IMR-90 (cell line): ENCODE measurements around the gene ATXN1. TPM values are rescaled to one million over a fixed set of nuclear protein-coding genes. Genes with fewer than 3 reads are reported as not detected.

Experiments
- ATAC-seq: fragments of 200-7000 bp; cut with Tn5 transposase; 2 replicates; pipeline ENCODE4 v1.9.1; 2020; ENCODE audit warnings: low read depth, mild to moderate bottlenecking, moderate library complexity
- BruUV-seq: library from RNA; stranded (reverse); fragments of 400-500 nt; replicated peaks from 2 replicates; lab custom pipeline; 2021; lab: Mats Ljungman, UMichigan
- CTCF ChIA-PET: fragments of 300-600 bp; formaldehyde crosslinking; extraction: SDS; loops from one replicate; lab custom pipeline; 2021; ENCODE audit warnings: antibody characterized with exemption; lab: Yijun Ruan, JAX
- POLR2A ChIA-PET: fragments of 300-600 bp; sonication (Branson Sonifier 250); formaldehyde crosslinking; loops from one replicate; lab custom pipeline; 2022; ENCODE audit warnings: antibody characterized with exemption; ENCODE audit not compliant: unreplicated experiment; lab: Charles Lee
- DNase-seq: peaks from one replicate; pipeline ENCODE4 v3.0.0; 2013
- H2AFZ ChIP-seq: replicated peaks from 2 replicates; pipeline ENCODE3; 2013; ENCODE audit warnings: low read length, mild to moderate bottlenecking; ENCODE audit not compliant: poor library complexity
- H2AK5ac ChIP-seq: 2 replicates; pipeline ENCODE4 v1.6.1; 2013; ENCODE audit warnings: low read depth, low read length, inconsistent platforms
- H2AK9ac ChIP-seq: replicated peaks from 2 replicates; pipeline ENCODE3; 2013; ENCODE audit warnings: mild to moderate bottlenecking, low read depth, low read length, moderate library complexity; ENCODE audit not compliant: poor library complexity
- H2BK120ac ChIP-seq: 2 replicates; pipeline ENCODE4 v1.6.1; 2013; ENCODE audit warnings: low read depth, low read length, inconsistent platforms
- H2BK15ac ChIP-seq: 3 replicates; pipeline ENCODE4 v1.6.1; 2013; ENCODE audit warnings: low read depth, low read length, inconsistent platforms
- H2BK20ac ChIP-seq: 2 replicates; pipeline ENCODE4 v1.6.1; 2013; ENCODE audit warnings: low read depth, mild to moderate bottlenecking, inconsistent platforms, low read length, moderate library complexity
- H2BK5ac ChIP-seq: 2 replicates; pipeline ENCODE4 v1.6.1; 2013; ENCODE audit warnings: mild to moderate bottlenecking, low read depth, low read length, inconsistent platforms; ENCODE audit not compliant: poor library complexity, severe bottlenecking
- H3K14ac ChIP-seq: replicated peaks from 2 replicates; pipeline ENCODE4 v1.6.1; 2013; ENCODE audit warnings: low read depth, low read length, inconsistent platforms
- H3K18ac ChIP-seq: 2 replicates; pipeline ENCODE4 v1.6.1; 2013; ENCODE audit warnings: low read depth, low read length, control low read depth
- H3K23ac ChIP-seq: 2 replicates; pipeline ENCODE4 v1.6.1; 2013; ENCODE audit warnings: low read depth, low read length, inconsistent platforms
- H3K27ac ChIP-seq: 2 replicates; pipeline ENCODE4 v1.5.1; 2013; ENCODE audit warnings: mild to moderate bottlenecking, control low read depth, low read length; ENCODE audit not compliant: insufficient read depth
- H3K27me3 ChIP-seq: 2 replicates; pipeline ENCODE4 v1.6.1; 2013; ENCODE audit warnings: low read length; ENCODE audit not compliant: control insufficient read depth, insufficient read depth
- H3K36me3 ChIP-seq: 2 replicates; pipeline ENCODE4 v1.6.1; 2013; ENCODE audit warnings: low read length, mixed read lengths; ENCODE audit not compliant: control insufficient read depth, insufficient read depth
- H3K4ac ChIP-seq: 2 replicates; pipeline ENCODE4 v1.6.1; 2013; ENCODE audit warnings: low read depth, low read length, inconsistent platforms
- H3K4me1 ChIP-seq: 2 replicates; pipeline ENCODE4 v1.6.1; 2013; ENCODE audit warnings: low read length, mixed read lengths; ENCODE audit not compliant: control insufficient read depth, insufficient read depth
- H3K4me2 ChIP-seq: 2 replicates; pipeline ENCODE4 v1.6.1; 2013; ENCODE audit warnings: low read depth, mild to moderate bottlenecking, control low read depth, low read length, moderate library complexity
- H3K4me3 ChIP-seq: 2 replicates; pipeline ENCODE4 v1.5.1; 2013; ENCODE audit warnings: low read depth, mild to moderate bottlenecking, control low read depth, low read length, moderate library complexity; ENCODE audit not compliant: insufficient read depth
- H3K56ac ChIP-seq: 2 replicates; pipeline ENCODE4 v1.6.1; 2013; ENCODE audit warnings: low read length, inconsistent platforms; ENCODE audit not compliant: insufficient read depth; ENCODE audit errors: extremely low read depth
- H3K79me1 ChIP-seq, 2 experiments: 2 replicates each; pipeline ENCODE4 v1.6.1; 2013; ENCODE audit warnings: low read length in 2 of 2, inconsistent platforms in 1 of 2, low read depth in 1 of 2
- H3K9ac ChIP-seq: 2 replicates; pipeline ENCODE4 v1.6.1; 2013; ENCODE audit warnings: low read depth, low read length, control low read depth
- H3K9me1 ChIP-seq: 2 replicates; pipeline ENCODE4 v1.6.1; 2013; ENCODE audit warnings: low read length, inconsistent platforms; ENCODE audit not compliant: insufficient read depth
- H3K9me3 ChIP-seq: 2 replicates; pipeline ENCODE4 v1.6.1; 2013; ENCODE audit warnings: low read length; ENCODE audit not compliant: control insufficient read depth, insufficient read depth
- H4K20me1 ChIP-seq: 2 replicates; pipeline ENCODE4 v1.6.1; 2013; ENCODE audit warnings: low read length, inconsistent platforms; ENCODE audit not compliant: insufficient read depth
- H4K5ac ChIP-seq: 2 replicates; pipeline ENCODE4 v1.6.1; 2013; ENCODE audit warnings: mild to moderate bottlenecking, low read depth, low read length, control low read depth
- H4K8ac ChIP-seq, 2 experiments: 2 replicates each; pipeline ENCODE4 v1.6.1; 2013; ENCODE audit warnings: low read depth in 2 of 2, low read length in 2 of 2, control low read depth in 1 of 2, inconsistent platforms in 1 of 2
- H4K91ac ChIP-seq: 2 replicates; pipeline ENCODE4 v1.6.1; 2013; ENCODE audit warnings: low read depth, low read length, inconsistent platforms; ENCODE audit not compliant: insufficient read depth
- CEBPB ChIP-seq: IDR thresholded peaks from 2 replicates; pipeline ENCODE4 v1.6.1; 2012; ENCODE audit warnings: low read depth, low read length, improper control_type of control experiment
- CHD1 ChIP-seq: IDR thresholded peaks from 2 replicates; pipeline ENCODE4 v1.6.1; 2012; ENCODE audit warnings: low read depth, low read length, improper control_type of control experiment
- CTCF ChIP-seq: conservative IDR thresholded peaks from 2 replicates; pipeline ENCODE4 v1.5.1; 2012; ENCODE audit warnings: mild to moderate bottlenecking, low read depth, low read length, improper control_type of control experiment
- ELK1 ChIP-seq: fragments of 150-350 bp; IDR thresholded peaks from 2 replicates; pipeline ENCODE4 v1.6.1; 2016; ENCODE audit warnings: low read depth, mild to moderate bottlenecking, low read length, moderate library complexity, borderline replicate concordance
- FOS ChIP-seq: fragments of 150-350 bp; IDR thresholded peaks from 2 replicates; pipeline ENCODE4 v1.6.1; 2016; ENCODE audit warnings: low read depth, low read length
- MXI1 ChIP-seq: IDR thresholded peaks from 2 replicates; pipeline ENCODE4 v1.6.1; 2012; ENCODE audit warnings: low read depth, mild to moderate bottlenecking, low read length, moderate library complexity, borderline replicate concordance
- NFE2L2 ChIP-seq: fragments of 150-350 bp; IDR thresholded peaks from 2 replicates; pipeline ENCODE4 v1.6.1; 2016; ENCODE audit warnings: low read depth, mild to moderate bottlenecking, low read length
- POLR2A ChIP-seq: IDR thresholded peaks from 2 replicates; pipeline ENCODE4 v1.6.1; 2012; ENCODE audit warnings: mild to moderate bottlenecking, low read depth, low read length
- RAD21 ChIP-seq: IDR thresholded peaks from 2 replicates; pipeline ENCODE4 v1.6.1; 2012; ENCODE audit warnings: low read length, improper control_type of control experiment
- RCOR1 ChIP-seq: IDR thresholded peaks from 2 replicates; pipeline ENCODE4 v1.6.1; 2012; ENCODE audit warnings: mild to moderate bottlenecking, low read length, improper control_type of control experiment; ENCODE audit not compliant: insufficient replicate concordance
- RFX5 ChIP-seq: IDR thresholded peaks from 2 replicates; pipeline ENCODE4 v1.8.0; 2012; ENCODE audit warnings: low read depth, mild to moderate bottlenecking, low read length, moderate library complexity
- SMC3 ChIP-seq: fragments of 150-350 bp; IDR thresholded peaks from 2 replicates; pipeline ENCODE4 v1.6.1; 2016; ENCODE audit warnings: low read depth, mild to moderate bottlenecking, antibody characterized with exemption, low read length, moderate library complexity
- USF2 ChIP-seq: fragments of 150-350 bp; IDR thresholded peaks from 2 replicates; pipeline ENCODE4 v1.6.1; 2017; ENCODE audit warnings: mild to moderate bottlenecking, antibody characterized with exemption, low read length, low read depth
- WGBS, 2 experiments: methylation state at CpG; one replicate each; pipeline versions ENCODE4 v1.1.5 to v1.1.7; 2013; ENCODE audit warnings: missing lambda C conversion rate in 2 of 2; ENCODE audit not compliant: insufficient read length in 1 of 2; ENCODE audit errors: extremely low coverage in 2 of 2; 5-methylcytosine and 5-hydroxymethylcytosine counted together
- dilution Hi-C: fragments of 300-500 bp; cut with HindIII; formaldehyde crosslinking; loops from one replicate; pipeline ENCODE4 v1.14.3; 2018; ENCODE audit warnings: low sequenced_read_pairs; ENCODE audit not compliant: unreplicated experiment
- in situ Hi-C: fragments of 300-500 bp; cut with MboI; formaldehyde crosslinking; loops from 3 replicates; pipeline ENCODE4 v1.14.3; 2019; ENCODE audit warnings: low sequenced_read_pairs, inconsistent platforms, mixed read lengths
- intact Hi-C: fragments of 100-400 bp; cut with micrococcal nuclease; formaldehyde crosslinking; loops from 2 replicates; pipeline ENCODE4 v1.10.0; 2022
- polyA plus RNA-seq, 3 experiments: library from polyadenylated mRNA; depleted of rRNA; stranded (reverse); fragments of >200 nt; gene quantifications; 2 replicates each; pipeline ENCODE4 v1.2.3, GENCODE V29; 2012; ENCODE audit warnings: low replicate concordance in 1 of 3
- total RNA-seq: library from RNA; depleted of rRNA; stranded (reverse); fragments of >200 nt; gene quantifications from 2 replicates; pipeline ENCODE4 v1.2.3, GENCODE V29; 2012

The ATXN1 gene
- total and polyA plus RNA-seq, 2 of the 4 experiments (the other 2 are of a cell fraction) = 7.3 to 11.1 TPM

GRCh38 chr6:16482702-16483314 lies 278.5 kb downstream of the ATXN1 start:
- intact Hi-C loops (no loop called here), in situ Hi-C loops (no loop called here), dilution Hi-C loops (no loop called here)
- Histone ChIP-seq H3K4me2 (no peak overlapping the region), H4K20me1 (no peaks in the 10 kb centered on the region), H3K4me1 (peaks cover under 1% of the 10 kb centered on the region; the same call in 1 of the 2 replicates), H4K8ac (no peak overlapping the region), H3K27me3 (no peaks in the 10 kb centered on the region), H4K91ac (no peak overlapping the region), H3K14ac (no peak overlapping the region), H3K36me3 (peaks cover 25% of the 10 kb centered on the region), H3K9me3 (peaks cover 7% of the 10 kb centered on the region), H4K5ac (no peak overlapping the region), H2AK9ac (no peak overlapping the region), H3K27ac (no peak overlapping the region), H3K56ac (no peak overlapping the region), H3K79me1 (peaks cover 0 to 3% of the 10 kb centered on the region in 2 experiments; a peak in 3 of 4 replicates), H3K18ac (no peak overlapping the region), H2BK120ac (no peak overlapping the region), H2AFZ (no peak overlapping the region), H3K23ac (no peak overlapping the region), H3K9me1 (no peaks in the 10 kb centered on the region), H3K9ac (no peak overlapping the region), H3K4ac (no peak overlapping the region), H2BK15ac (no peak overlapping the region), H2BK20ac (no peak overlapping the region), H2AK5ac (no peak overlapping the region), H3K4me3 (no peak overlapping the region), H2BK5ac (no peak overlapping the region)
- ChIA-PET POLR2A (no interaction called here), CTCF (no interaction called here)
- WGBS, 2 experiments = 60% methylated on average over 1 of the region's 1 CpG; no CpG with 5 or more reads in 1 of the 2 experiments
- no peak for ATAC-seq
- TF ChIP-seq CHD1 = no peak
- TF ChIP-seq CEBPB = no peak
- no peak for TF ChIP-seq NFE2L2
- TF ChIP-seq SMC3 = no peak
- TF ChIP-seq RCOR1 = no peak
- TF ChIP-seq MXI1 = no peak
- no peak for TF ChIP-seq CTCF
- no peak for TF ChIP-seq FOS
- no peak for TF ChIP-seq USF2
- TF ChIP-seq RAD21 = no peak
- TF ChIP-seq ELK1 = no peak
- TF ChIP-seq RFX5 = no peak
- no peak for TF ChIP-seq POLR2A
- no peak for DNase-seq
- BruUV-seq = no TSS peak
